NCI-H146 treated with DMSO at 0.1 percent for 48 hours (cell line): ENCODE data around the gene TDP2.

Experiments
- DNase-seq: peaks from one replicate; lab custom pipeline; 2025; ENCODE audit not compliant: unreplicated experiment; lab: John Stamatoyannopoulos, UW

TDP2 gene

GRCh38 chr6:24666641-24667377 is at the start of gene TDP2, which contains the start of gene ACOT13:
TSS of gene TDP2 (minus strand) at chr6:24666899. CDS start at chr6:24666862, 37 bp downstream.
TSS of gene ACOT13 (plus strand) at chr6:24667077. CDS start at chr6:24667264, 187 bp downstream.
- DNase-seq, result peak; percentile 94

- DNase-seq, result no peak
These were observed 44.0 kb upstream of the TDP2 start for GRCh38 chr6:24710519-24711303.

- DNase-seq, result no peak
These were observed 42.5 kb upstream of the TDP2 start for GRCh38 chr6:24709014-24709711.

GRCh38 chr6:24708612-24709011 is 41.9 kb upstream of the TDP2 start:
- no peak for DNase-seq

- DNase-seq, result no peak
These were observed 37.8 kb upstream of the TDP2 start for GRCh38 chr6:24704468-24704867.

GRCh38 chr6:24702720-24703282 is 36.1 kb upstream of the TDP2 start:
- DNase-seq, result no peak

- DNase-seq, result no peak
These were observed 33.0 kb upstream of the TDP2 start for GRCh38 chr6:24699521-24700359.

GRCh38 chr6:24696097-24696496 is 29.4 kb upstream of the TDP2 start:
- no peak for DNase-seq

GRCh38 chr6:24695635-24696034 is 28.9 kb upstream of the TDP2 start:
- peak; percentile 58 for DNase-seq

- no peak for DNase-seq
These were observed 27.5 kb upstream of the TDP2 start for GRCh38 chr6:24694198-24694597.

- no peak for DNase-seq
These were observed 26.3 kb upstream of the TDP2 start for GRCh38 chr6:24692848-24693592.

- no peak for DNase-seq
These were observed 25.7 kb upstream of the TDP2 start for GRCh38 chr6:24692415-24692814.

GRCh38 chr6:24692003-24692402 is 25.3 kb upstream of the TDP2 start:
- no peak for DNase-seq

- DNase-seq, result no peak
These were observed 24.9 kb upstream of the TDP2 start for GRCh38 chr6:24691550-24691949.

GRCh38 chr6:24690593-24690992 is 23.9 kb upstream of the TDP2 start:
- DNase-seq, result peak; percentile 31

- no peak for DNase-seq
These were observed 23.3 kb upstream of the TDP2 start for GRCh38 chr6:24689964-24690363.

- no peak for DNase-seq
These were observed 20.2 kb upstream of the TDP2 start for GRCh38 chr6:24686946-24687345.

GRCh38 chr6:24686408-24686807 is 19.7 kb upstream of the TDP2 start:
- DNase-seq, result no peak
